Measurements from ENCODE around the gene CSPG4. TPM values are rescaled to one million over a fixed set of nuclear protein-coding genes. Genes with fewer than 3 reads are reported as not detected.

The CSPG4 gene
- total and polyA plus RNA-seq, 2 of the 8 experiments (the other 6 are each of a cell fraction or from before 2014, with no cell fraction given) = 1.4 to 3.0 TPM

DNA sequence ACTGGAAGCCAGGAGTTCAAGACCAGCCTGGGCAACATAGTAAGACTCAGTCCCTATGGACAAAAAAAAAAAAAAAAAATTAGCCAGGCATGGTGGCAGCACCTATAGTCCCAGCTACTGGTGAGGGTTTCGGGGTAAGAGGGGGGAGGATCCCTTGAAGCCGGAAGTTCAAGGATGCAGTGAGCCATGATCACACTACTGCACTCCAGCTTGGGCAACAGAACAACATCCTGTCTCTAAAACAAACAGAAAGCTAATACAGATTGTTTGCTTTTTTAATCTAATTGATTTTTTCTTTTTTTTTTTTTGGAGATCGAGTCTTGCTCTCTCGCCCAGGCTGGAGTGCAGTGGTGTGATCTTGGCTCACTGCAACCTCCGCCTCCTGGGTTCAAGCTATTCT, 71.0 kb downstream of the CSPG4 start:
- FAIRE-seq = no peak

More for the DNA sequence above, 71.0 kb downstream of the CSPG4 start:
- TF ChIP-seq CREB1 (IDR thresholded peaks at IDR 0.05) = no peak
- peaks cover 0 to 9% (median 8%) of the 10 kb centered on the region in 4 experiments; a peak in 6 of 7 replicates for H3K27me3 ChIP-seq (replicated peaks in 1 of 4; ENCODE audit: control insufficient read depth in 3 of 4, extremely low read depth in 1 of 4, insufficient read depth in 3 of 4, low read length in 3 of 4)
- no peak overlapping the region for H3K23ac ChIP-seq (ENCODE audit: insufficient read length)
- H3K9me3 ChIP-seq (ENCODE audit: insufficient read depth in 2 of 2, low read depth in 1 of 2, low read length in 1 of 2) = no peaks in the 10 kb centered on the region
- no peak overlapping the region for H2BK15ac ChIP-seq (ENCODE audit: low read length)
- no peak overlapping the region for H4K8ac ChIP-seq (ENCODE audit: extremely low read depth, insufficient read depth, low read length)
- WGBS, 2 experiments (ENCODE audit: extremely low coverage in 1 of 2, insufficient coverage in 1 of 2, insufficient read length in 1 of 2, insufficient replicate concordance in 2 of 2, low coverage in 1 of 2, low lambda C conversion rate in 2 of 2, missing lambda C conversion rate in 1 of 2) = 97% methylated on average over 4 of the region's 5 CpGs; no CpG with 5 or more reads in 1 of the 2 experiments
- no peak overlapping the region for H2AFZ ChIP-seq (ENCODE audit: low read length)
- H3K23me2 ChIP-seq (ENCODE audit: low read depth, low read length) = peaks cover 9% of the 10 kb centered on the region
- 0 out of 8 replicates have a peak, but pooled peaks cover 0 to 4% (median 0%) of the 10 kb centered on the region in 4 experiments for H3K36me3 ChIP-seq (ENCODE audit: control insufficient read depth in 2 of 4, insufficient read depth in 4 of 4, low read length in 3 of 4)
- H3K79me2 ChIP-seq (ENCODE audit: control insufficient read depth in 1 of 2, insufficient read depth in 2 of 2, low read length in 2 of 2) = peaks cover 10 to 31% of the 10 kb centered on the region in 2 experiments
- no peak overlapping the region for H3K56ac ChIP-seq (replicated peaks; ENCODE audit: insufficient read length, low read depth, low read length)
- no peak overlapping the region for H3K9ac ChIP-seq (replicated peaks in 1 of 4; ENCODE audit: extremely low read depth in 1 of 4, low read depth in 3 of 4, low read length in 3 of 4)
- H3K4me1 ChIP-seq (replicated peaks in 1 of 4; ENCODE audit: control insufficient read depth in 3 of 4, insufficient read depth in 4 of 4, low read length in 3 of 4) = peaks cover 0 to 8% (median 6%) of the 10 kb centered on the region in 4 experiments
- no peak overlapping the region for H3K4ac ChIP-seq (replicated peaks; ENCODE audit: insufficient read length, low read depth, low read length)
- H3K14ac ChIP-seq (ENCODE audit: insufficient read length) = no peak overlapping the region
- no peak overlapping the region for H2BK20ac ChIP-seq (ENCODE audit: low read length)
- H4K20me1 ChIP-seq (replicated peaks in 1 of 2; ENCODE audit: control insufficient read depth in 1 of 2, insufficient read depth in 2 of 2, low read length in 2 of 2) = peaks cover 10 to 19% of the 10 kb centered on the region in 2 experiments
- H3K79me1 ChIP-seq (ENCODE audit: low read depth, low read length) = peaks cover 13% of the 10 kb centered on the region
- no peak overlapping the region for H2BK5ac ChIP-seq (ENCODE audit: low read depth, low read length)
- H4K91ac ChIP-seq (replicated peaks; ENCODE audit: insufficient read length, low read length) = no peak overlapping the region
- H3K18ac ChIP-seq (ENCODE audit: extremely low read depth, low read length) = no peak overlapping the region
- H4K5ac ChIP-seq (ENCODE audit: insufficient read length, low read depth, low read length) = no peak overlapping the region
- H3K4me3 ChIP-seq (ENCODE audit: extremely low read depth in 1 of 4, insufficient read depth in 2 of 4, low read depth in 3 of 4, low read length in 4 of 4) = no peak overlapping the region
- H3K4me2 ChIP-seq (ENCODE audit: insufficient read depth in 1 of 2, low read depth in 2 of 2, low read length in 2 of 2) = no peak overlapping the region; a peak in 1 of 4 replicates
- ChIA-PET CTCF (ENCODE audit: partially characterized antibody) (interaction anchor here (0.6 to 5.4 kb wide), 9 partner anchors 16 to 289 kb away, joined by 3 to 24 read pairs (median 4); partner anchors contain the start of gene SNUPN), POLR2A (ENCODE audit: partially characterized antibody) (interaction anchor here (1.0 to 8.2 kb wide), 3 partner anchors 16 to 185 kb away, joined by 3 to 73 read pairs (median 4); partner anchors contain the start of gene SNUPN)
- no peak overlapping the region for H2BK12ac ChIP-seq (ENCODE audit: low read depth, low read length)
- no peak for DNase-seq (ENCODE audit: low read depth in 1 of 2, low spot score in 2 of 2)
- no peak overlapping the region for H3K27ac ChIP-seq (ENCODE audit: low read depth, low read length)
- no peak overlapping the region for H2BK120ac ChIP-seq (replicated peaks; ENCODE audit: low read depth, low read length)
- no peak overlapping the region for H2AK5ac ChIP-seq (ENCODE audit: low read depth, low read length)

All from H1 (cell line).